Endothelial cell of umbilical vein (primary cell): ENCODE measurements around the gene ANKRD44.

Source experiments
- POLR2A ChIP-seq: IDR thresholded peaks from 2 replicates; pipeline ENCODE4 v1.6.1; 2012; ENCODE audit warnings: low read depth, mild to moderate bottlenecking, control low read depth, low read length
- POLR2AphosphoS5 ChIP-seq: IDR thresholded peaks from 2 replicates; pipeline ENCODE4 v1.6.1; 2012; ENCODE audit warnings: low read depth, mild to moderate bottlenecking, control low read depth, low read length, moderate library complexity; ENCODE audit not compliant: insufficient read depth
- TF ChIP-seq, protein P1 (sequence below): IDR thresholded peaks from 2 replicates; pipeline ENCODE4 v1.6.1; 2011; ENCODE audit not compliant: insufficient read depth, insufficient read length
- TF ChIP-seq, protein P2 (sequence below), 2 donors: IDR thresholded peaks; 1 replicate in 1 of 2; 2 replicates in 1 of 2; pipeline ENCODE4 v1.5.1; 2011; ENCODE audit warnings: low read length in 2 of 2, mild to moderate bottlenecking in 2 of 2, moderate library complexity in 2 of 2, control low read depth in 1 of 2, inconsistent platforms in 1 of 2, low read depth in 1 of 2; ENCODE audit not compliant: insufficient read depth in 1 of 2; ENCODE audit errors: extremely low read depth in 1 of 2

DNA sequence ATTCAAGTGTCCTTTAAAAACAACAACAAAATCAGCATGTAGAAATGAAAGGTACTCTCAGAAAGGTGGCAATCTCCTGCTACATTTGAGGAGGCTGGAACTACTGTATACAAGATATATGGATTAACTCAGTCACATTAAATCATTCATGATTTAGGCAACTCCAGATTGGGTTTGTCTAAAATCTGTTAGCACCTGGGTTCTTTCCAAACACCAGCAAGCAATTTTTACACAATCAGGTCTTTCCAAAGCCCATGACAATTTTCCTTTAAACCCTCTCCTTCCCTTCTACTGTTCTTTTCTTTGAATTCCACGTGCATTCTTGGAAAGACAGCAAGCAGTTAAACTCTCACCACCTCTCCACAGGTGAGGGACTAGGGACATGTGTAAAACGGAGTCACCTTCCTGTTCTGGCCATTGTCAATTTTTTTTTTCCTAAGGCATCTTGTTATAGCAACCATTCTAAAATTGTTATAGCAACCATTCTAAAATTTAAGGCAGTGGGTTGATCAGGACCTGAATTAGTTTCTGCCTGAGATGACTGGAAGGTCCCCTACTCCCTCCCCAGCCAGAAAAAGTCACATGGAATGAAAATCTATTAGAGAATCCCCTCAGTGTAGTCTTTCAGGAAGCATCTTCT lies 113.9 kb downstream of the ANKRD44 start:
- TF ChIP-seq, protein P1, sequence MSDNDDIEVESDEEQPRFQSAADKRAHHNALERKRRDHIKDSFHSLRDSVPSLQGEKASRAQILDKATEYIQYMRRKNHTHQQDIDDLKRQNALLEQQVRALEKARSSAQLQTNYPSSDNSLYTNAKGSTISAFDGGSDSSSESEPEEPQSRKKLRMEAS, result no peak
- TF ChIP-seq, protein P2, sequence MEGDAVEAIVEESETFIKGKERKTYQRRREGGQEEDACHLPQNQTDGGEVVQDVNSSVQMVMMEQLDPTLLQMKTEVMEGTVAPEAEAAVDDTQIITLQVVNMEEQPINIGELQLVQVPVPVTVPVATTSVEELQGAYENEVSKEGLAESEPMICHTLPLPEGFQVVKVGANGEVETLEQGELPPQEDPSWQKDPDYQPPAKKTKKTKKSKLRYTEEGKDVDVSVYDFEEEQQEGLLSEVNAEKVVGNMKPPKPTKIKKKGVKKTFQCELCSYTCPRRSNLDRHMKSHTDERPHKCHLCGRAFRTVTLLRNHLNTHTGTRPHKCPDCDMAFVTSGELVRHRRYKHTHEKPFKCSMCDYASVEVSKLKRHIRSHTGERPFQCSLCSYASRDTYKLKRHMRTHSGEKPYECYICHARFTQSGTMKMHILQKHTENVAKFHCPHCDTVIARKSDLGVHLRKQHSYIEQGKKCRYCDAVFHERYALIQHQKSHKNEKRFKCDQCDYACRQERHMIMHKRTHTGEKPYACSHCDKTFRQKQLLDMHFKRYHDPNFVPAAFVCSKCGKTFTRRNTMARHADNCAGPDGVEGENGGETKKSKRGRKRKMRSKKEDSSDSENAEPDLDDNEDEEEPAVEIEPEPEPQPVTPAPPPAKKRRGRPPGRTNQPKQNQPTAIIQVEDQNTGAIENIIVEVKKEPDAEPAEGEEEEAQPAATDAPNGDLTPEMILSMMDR (IDR thresholded peaks at IDR 0.05; ENCODE audit: extremely low read depth in 1 of 2, insufficient read depth in 1 of 2, low read depth in 1 of 2, low read length in 2 of 2), result no peak
- TF ChIP-seq POLR2A, result no peak
- no peak for TF ChIP-seq POLR2AphosphoS5
